ENCODE results near the gene FARP1. TPM values are rescaled to one million over a fixed set of nuclear protein-coding genes. Genes with fewer than 3 reads are reported as not detected.

The FARP1 gene
- total and polyA plus RNA-seq, 2 of the 8 experiments (the other 6 are each of a cell fraction or from before 2014, with no cell fraction given) = 24.7 to 104 TPM

DNA sequence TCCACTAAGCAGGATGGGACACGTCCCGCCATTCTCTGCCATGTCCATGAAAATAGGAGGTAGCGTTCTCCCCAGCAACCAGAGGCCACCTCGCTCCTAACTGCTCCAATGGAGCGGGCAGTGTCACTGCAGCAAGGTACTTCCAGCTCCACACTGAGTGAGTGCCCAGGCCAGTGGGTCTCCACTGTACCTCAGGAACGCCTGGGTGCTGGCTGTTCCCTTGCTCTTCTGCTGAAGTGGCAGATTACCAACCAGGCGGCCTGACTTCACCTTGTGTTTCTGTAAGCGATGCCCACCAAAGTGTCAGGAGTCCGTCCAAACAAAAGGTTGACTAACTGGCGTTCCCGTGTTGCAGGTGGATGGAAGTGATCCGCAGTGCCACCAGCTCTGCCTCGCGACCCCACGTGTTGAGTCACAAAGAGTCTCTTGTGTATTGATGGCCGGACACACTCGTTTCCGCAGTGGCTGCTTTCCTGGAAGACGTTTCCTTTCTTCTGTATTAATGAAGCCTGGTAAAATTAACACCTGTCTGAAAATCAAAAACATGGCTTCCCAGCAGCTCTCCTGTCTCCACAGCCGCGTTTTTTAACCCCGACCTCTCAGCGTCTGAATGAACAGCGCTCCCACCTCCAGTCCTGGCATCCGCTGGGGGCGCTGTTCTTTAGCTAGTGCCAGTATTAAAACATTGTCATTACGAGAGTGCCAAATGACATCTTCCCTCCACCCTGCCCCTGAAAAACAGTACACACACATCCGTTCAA is 305.2 kb downstream of the FARP1 start (continued):
- TF ChIP-seq, protein P1, sequence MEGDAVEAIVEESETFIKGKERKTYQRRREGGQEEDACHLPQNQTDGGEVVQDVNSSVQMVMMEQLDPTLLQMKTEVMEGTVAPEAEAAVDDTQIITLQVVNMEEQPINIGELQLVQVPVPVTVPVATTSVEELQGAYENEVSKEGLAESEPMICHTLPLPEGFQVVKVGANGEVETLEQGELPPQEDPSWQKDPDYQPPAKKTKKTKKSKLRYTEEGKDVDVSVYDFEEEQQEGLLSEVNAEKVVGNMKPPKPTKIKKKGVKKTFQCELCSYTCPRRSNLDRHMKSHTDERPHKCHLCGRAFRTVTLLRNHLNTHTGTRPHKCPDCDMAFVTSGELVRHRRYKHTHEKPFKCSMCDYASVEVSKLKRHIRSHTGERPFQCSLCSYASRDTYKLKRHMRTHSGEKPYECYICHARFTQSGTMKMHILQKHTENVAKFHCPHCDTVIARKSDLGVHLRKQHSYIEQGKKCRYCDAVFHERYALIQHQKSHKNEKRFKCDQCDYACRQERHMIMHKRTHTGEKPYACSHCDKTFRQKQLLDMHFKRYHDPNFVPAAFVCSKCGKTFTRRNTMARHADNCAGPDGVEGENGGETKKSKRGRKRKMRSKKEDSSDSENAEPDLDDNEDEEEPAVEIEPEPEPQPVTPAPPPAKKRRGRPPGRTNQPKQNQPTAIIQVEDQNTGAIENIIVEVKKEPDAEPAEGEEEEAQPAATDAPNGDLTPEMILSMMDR (IDR thresholded peaks at IDR 0.05; ENCODE audit: control extremely low read depth in 1 of 3, insufficient read depth in 1 of 3, low read depth in 1 of 3, low read length in 3 of 3) = peak in 2 of 3 experiments; percentile 81 to 82; a peak in 3 of 4 replicates
- no peak for TF ChIP-seq ZNF274 (IDR thresholded peaks at IDR 0.05; ENCODE audit: borderline replicate concordance, extremely low read depth, low read length)

Data from H1 (cell line).